ENCODE data around the gene F11. TPM values are rescaled to one million over a fixed set of nuclear protein-coding genes. Genes with fewer than 3 reads are reported as not detected.
"Not testable (repeated sequence)": the region's sequence is repeated elsewhere in the genome, so short reads cannot be mapped to it uniquely, and the experiment has no call there.

The F11 gene
- total and polyA plus RNA-seq, 4 donors, result 0.36 to 2.2 (median 0.99) TPM; not detected in 1

GRCh38 chr4:186248643-186249042, 17.3 kb upstream of the F11 start:
- WGBS (ENCODE audit: insufficient coverage), result no CpG with 5 or more reads among the region's 1 CpG
- DNase-seq (ENCODE audit: low read depth in 4 of 6, low spot score in 6 of 6), result no peak
- Histone ChIP-seq H3K27me3 (ENCODE audit: control insufficient read depth, insufficient read depth, low read length) (no peaks in the 10 kb centered on the region), H3K4me1 (ENCODE audit: control insufficient read depth, insufficient read depth, low read length) (no peaks in the 10 kb centered on the region), H3K4me3 (ENCODE audit: low read depth, low read length) (no peak overlapping the region), H3K9me3 (ENCODE audit: control insufficient read depth, insufficient read depth, low read length) (no peaks in the 10 kb centered on the region), H3K36me3 (ENCODE audit: control insufficient read depth, insufficient read depth, low read length) (peaks cover 3% of the 10 kb centered on the region), H3K27ac (ENCODE audit: low read depth, low read length) (no peak overlapping the region)

GRCh38 chr4:186249785-186250754, 15.9 kb upstream of the F11 start:
- no peak for DNase-seq (ENCODE audit: low read depth in 4 of 6, low spot score in 6 of 6)
- Histone ChIP-seq H3K27ac (ENCODE audit: low read depth, low read length) (no peak overlapping the region), H3K36me3 (ENCODE audit: control insufficient read depth, insufficient read depth, low read length) (peaks cover 3% of the 10 kb centered on the region), H3K9me3 (ENCODE audit: control insufficient read depth, insufficient read depth, low read length) (no peaks in the 10 kb centered on the region), H3K4me1 (ENCODE audit: control insufficient read depth, insufficient read depth, low read length) (no peaks in the 10 kb centered on the region), H3K27me3 (ENCODE audit: control insufficient read depth, insufficient read depth, low read length) (no peaks in the 10 kb centered on the region), H3K4me3 (ENCODE audit: low read depth, low read length) (no peak overlapping the region)
- 42% methylated on average over 3 of the region's 8 CpGs for WGBS (ENCODE audit: insufficient coverage)

GRCh38 chr4:186250760-186251159, 15.2 kb upstream of the F11 start:
- H3K27me3 ChIP-seq (ENCODE audit: control insufficient read depth, insufficient read depth, low read length), result no peaks in the 10 kb centered on the region
- H3K4me3 ChIP-seq (ENCODE audit: low read depth, low read length), result no peak overlapping the region
- peaks cover 3% of the 10 kb centered on the region for H3K36me3 ChIP-seq (ENCODE audit: control insufficient read depth, insufficient read depth, low read length)
- no peaks in the 10 kb centered on the region for H3K9me3 ChIP-seq (ENCODE audit: control insufficient read depth, insufficient read depth, low read length)
- no peaks in the 10 kb centered on the region for H3K4me1 ChIP-seq (ENCODE audit: control insufficient read depth, insufficient read depth, low read length)
- no peak overlapping the region for H3K27ac ChIP-seq (ENCODE audit: low read depth, low read length)
- no peak for DNase-seq (ENCODE audit: low read depth in 4 of 6, low spot score in 6 of 6)
- WGBS (ENCODE audit: insufficient coverage), result no CpG with 5 or more reads among the region's 2 CpGs

GRCh38 chr4:186255122-186255521, 10.9 kb upstream of the F11 start:
- H3K27ac ChIP-seq (ENCODE audit: low read depth, low read length), result no peak overlapping the region
- no peak overlapping the region for H3K4me3 ChIP-seq (ENCODE audit: low read depth, low read length)
- H3K4me1 ChIP-seq (ENCODE audit: control insufficient read depth, insufficient read depth, low read length), result no peaks in the 10 kb centered on the region
- peaks cover 3% of the 10 kb centered on the region for H3K36me3 ChIP-seq (ENCODE audit: control insufficient read depth, insufficient read depth, low read length)
- no peaks in the 10 kb centered on the region for H3K27me3 ChIP-seq (ENCODE audit: control insufficient read depth, insufficient read depth, low read length)
- 100% methylated on average over 1 of the region's 3 CpGs for WGBS (ENCODE audit: insufficient coverage)
- H3K9me3 ChIP-seq (ENCODE audit: control insufficient read depth, insufficient read depth, low read length), result peaks cover 1% of the 10 kb centered on the region
- no peak for DNase-seq (ENCODE audit: low read depth in 4 of 6, low spot score in 6 of 6)

GRCh38 chr4:186258216-186258811, 7.7 kb upstream of the F11 start:
- Histone ChIP-seq H3K27me3 (ENCODE audit: control insufficient read depth, insufficient read depth, low read length) (no peaks in the 10 kb centered on the region), H3K4me3 (ENCODE audit: low read depth, low read length) (no peak overlapping the region), H3K27ac (ENCODE audit: low read depth, low read length) (no peak overlapping the region), H3K9me3 (ENCODE audit: control insufficient read depth, insufficient read depth, low read length) (peaks cover 1% of the 10 kb centered on the region), H3K4me1 (ENCODE audit: control insufficient read depth, insufficient read depth, low read length) (peaks cover 3% of the 10 kb centered on the region), H3K36me3 (ENCODE audit: control insufficient read depth, insufficient read depth, low read length) (no peaks in the 10 kb centered on the region)
- WGBS (ENCODE audit: insufficient coverage), result 82% methylated on average over 12 of the region's 12 CpGs
- DNase-seq (ENCODE audit: low read depth in 4 of 6, low spot score in 6 of 6), result no peak

- H3K27ac ChIP-seq (ENCODE audit: low read depth, low read length), result no peak overlapping the region
- H3K36me3 ChIP-seq (ENCODE audit: control insufficient read depth, insufficient read depth, low read length), result no peaks in the 10 kb centered on the region
- DNase-seq (ENCODE audit: low read depth in 4 of 6, low spot score in 6 of 6), result no peak
- H3K4me1 ChIP-seq (ENCODE audit: control insufficient read depth, insufficient read depth, low read length), result peaks cover 3% of the 10 kb centered on the region
- H3K27me3 ChIP-seq (ENCODE audit: control insufficient read depth, insufficient read depth, low read length), result no peaks in the 10 kb centered on the region
- no peak overlapping the region for H3K4me3 ChIP-seq (ENCODE audit: low read depth, low read length)
- WGBS (ENCODE audit: insufficient coverage), result 82% methylated on average over 5 of the region's 6 CpGs
- H3K9me3 ChIP-seq (ENCODE audit: control insufficient read depth, insufficient read depth, low read length), result peaks cover 1% of the 10 kb centered on the region
Observed at GRCh38 chr4:186260117-186260503, 5.9 kb upstream of the F11 start.

- H3K4me3 ChIP-seq (ENCODE audit: low read depth, low read length), result no peak overlapping the region
- H3K4me1 ChIP-seq (ENCODE audit: control insufficient read depth, insufficient read depth, low read length), result peaks cover 3% of the 10 kb centered on the region
- no peaks in the 10 kb centered on the region for H3K27me3 ChIP-seq (ENCODE audit: control insufficient read depth, insufficient read depth, low read length)
- no peak overlapping the region for H3K27ac ChIP-seq (ENCODE audit: low read depth, low read length)
- H3K9me3 ChIP-seq (ENCODE audit: control insufficient read depth, insufficient read depth, low read length), result peaks cover 1% of the 10 kb centered on the region
- no peaks in the 10 kb centered on the region for H3K36me3 ChIP-seq (ENCODE audit: control insufficient read depth, insufficient read depth, low read length)
- WGBS (ENCODE audit: insufficient coverage), result 82% methylated on average over 10 of the region's 12 CpGs
- DNase-seq (ENCODE audit: low read depth in 4 of 6, low spot score in 6 of 6), result no peak
Observed at GRCh38 chr4:186260504-186261448, 5.2 kb upstream of the F11 start.

- WGBS (ENCODE audit: insufficient coverage), result 95% methylated on average over 5 of the region's 7 CpGs
- Histone ChIP-seq H3K27me3 (ENCODE audit: control insufficient read depth, insufficient read depth, low read length) (no peaks in the 10 kb centered on the region), H3K4me3 (ENCODE audit: low read depth, low read length) (no peak overlapping the region)
Observed at GRCh38 chr4:186264660-186265059, 1.3 kb upstream of the F11 start.

GRCh38 chr4:186265250-186265649, 739 bp upstream of the F11 start:
- H3K9me3 ChIP-seq (ENCODE audit: control insufficient read depth, insufficient read depth, low read length); H3K4me3 ChIP-seq (ENCODE audit: low read depth, low read length); H3K27me3 ChIP-seq (ENCODE audit: control insufficient read depth, insufficient read depth, low read length); H3K4me1 ChIP-seq (ENCODE audit: control insufficient read depth, insufficient read depth, low read length); H3K27ac ChIP-seq (ENCODE audit: low read depth, low read length); DNase-seq (ENCODE audit: low read depth in 4 of 6, low spot score in 6 of 6); H3K36me3 ChIP-seq (ENCODE audit: control insufficient read depth, insufficient read depth, low read length): not testable (repeated sequence)
- 83% methylated on average over 10 of the region's 11 CpGs for WGBS (ENCODE audit: insufficient coverage)

More at GRCh38 chr4:186264660-186265059, 1.3 kb upstream of the F11 start:
- DNase-seq (ENCODE audit: low read depth in 4 of 6, low spot score in 6 of 6), result no peak
- Histone ChIP-seq H3K9me3 (ENCODE audit: control insufficient read depth, insufficient read depth, low read length) (peaks cover 1% of the 10 kb centered on the region), H3K27ac (ENCODE audit: low read depth, low read length) (no peak overlapping the region), H3K36me3 (ENCODE audit: control insufficient read depth, insufficient read depth, low read length) (no peaks in the 10 kb centered on the region), H3K4me1 (ENCODE audit: control insufficient read depth, insufficient read depth, low read length) (peaks cover 5% of the 10 kb centered on the region)

All from spinal cord (tissue), 10 donors.